ENCODE data around the gene C5orf46. TPM values are rescaled to one million over a fixed set of nuclear protein-coding genes. Genes with fewer than 3 reads are reported as not detected.

C5orf46 gene
- total and polyA plus RNA-seq, 4 experiments from 2014 or later = not detected

DNA sequence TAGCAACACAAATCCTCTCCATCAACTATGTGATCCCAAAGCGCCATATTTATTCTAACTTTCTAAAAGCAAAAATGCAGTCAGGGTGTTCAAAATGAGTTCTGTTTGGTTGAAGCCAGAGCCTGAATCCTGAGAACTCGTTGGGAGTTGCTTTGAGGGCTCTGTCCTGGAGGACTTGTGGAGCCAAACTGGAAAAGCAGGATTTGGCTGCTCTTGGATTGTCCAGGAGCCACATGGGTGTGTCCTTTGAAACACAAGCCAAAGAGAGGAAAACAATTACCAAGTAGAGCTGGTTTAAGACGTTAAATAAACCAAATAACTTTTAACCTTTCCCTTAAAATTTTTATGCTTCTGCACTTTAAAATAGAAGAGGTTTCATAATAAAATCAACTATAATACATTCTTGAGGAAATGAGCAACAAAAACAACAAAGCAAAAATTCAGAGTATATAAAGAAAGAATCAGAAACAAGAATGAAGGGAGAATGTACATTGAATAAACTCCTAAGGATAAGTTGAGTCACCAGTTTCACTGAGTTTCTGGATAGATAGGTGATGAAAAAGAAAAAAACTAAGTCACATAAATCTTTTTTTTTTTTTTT, 13.5 kb downstream of the C5orf46 start:
- ChIA-PET CTCF (ENCODE audit: partially characterized antibody) (no interaction called here), POLR2A (ENCODE audit: partially characterized antibody) (no interaction called here)
- H3K4me3 Mint-ChIP-seq = no peak overlapping the region
- H3K4me1 ChIP-seq (ENCODE audit: insufficient read depth, low read length) = no peaks in the 10 kb centered on the region
- no peak overlapping the region for H3K4me3 ChIP-seq (ENCODE audit: low read length in 2 of 2)
- intact Hi-C loops (cut with micrococcal nuclease) = no loop called here
- no peaks in the 10 kb centered on the region for H3K4me1 Mint-ChIP-seq
- H3K27ac ChIP-seq (ENCODE audit: low read depth, low read length) = no peak overlapping the region
- no peaks in the 10 kb centered on the region for H3K36me3 ChIP-seq (ENCODE audit: insufficient read depth, low read length)
- H3K27me3 Mint-ChIP-seq = peaks cover 0 to 4% of the 10 kb centered on the region in 2 donors
- DNase-seq = no peak
- no peak overlapping the region for H3K27ac Mint-ChIP-seq
- H3K36me3 Mint-ChIP-seq = no peaks in the 10 kb centered on the region
- H3K9me3 Mint-ChIP-seq = peaks cover 0 to 2% (median 0%) of the 10 kb centered on the region in 8 donors
- no peaks in the 10 kb centered on the region for H3K27me3 ChIP-seq (ENCODE audit: insufficient read depth, low read length)
- H3K9me3 ChIP-seq (ENCODE audit: control insufficient read depth in 1 of 2, low read length in 2 of 2) = no peaks in the 10 kb centered on the region

DNA sequence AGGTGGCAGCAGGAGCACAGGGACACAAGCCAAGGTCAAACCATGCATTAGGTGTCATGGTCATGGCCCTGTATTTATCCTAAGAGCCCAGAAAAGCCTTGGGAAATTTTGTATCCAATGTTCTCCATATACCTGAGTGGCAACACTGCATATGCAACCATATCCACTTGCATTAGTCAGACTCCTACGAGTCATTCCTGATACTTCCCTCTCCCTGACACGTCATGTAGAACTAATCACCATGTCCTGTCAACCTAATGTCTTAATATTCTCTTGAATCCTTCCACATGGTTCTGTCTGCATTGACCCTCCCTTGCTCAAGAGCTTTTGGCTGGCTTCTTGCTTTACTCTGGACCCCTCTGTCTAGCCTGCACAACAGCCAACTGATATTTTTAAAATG, 18.4 kb downstream of the C5orf46 start:
- Histone ChIP-seq H3K27ac (ENCODE audit: low read depth, low read length) (no peak overlapping the region), H3K36me3 (ENCODE audit: insufficient read depth, low read length) (no peaks in the 10 kb centered on the region), H3K9me3 (ENCODE audit: control insufficient read depth in 1 of 2, low read length in 2 of 2) (no peaks in the 10 kb centered on the region), H3K4me1 (ENCODE audit: insufficient read depth, low read length) (no peaks in the 10 kb centered on the region), H3K27me3 (ENCODE audit: insufficient read depth, low read length) (no peaks in the 10 kb centered on the region), H3K4me3 (ENCODE audit: low read length in 2 of 2) (no peak overlapping the region)
- peaks cover 0 to 8% of the 10 kb centered on the region in 2 donors for H3K27me3 Mint-ChIP-seq
- CTCF ChIA-PET (ENCODE audit: partially characterized antibody) = no interaction called here
- intact Hi-C loops (cut with micrococcal nuclease) = no loop called here
- POLR2A ChIA-PET (ENCODE audit: partially characterized antibody) = no interaction called here
- no peaks in the 10 kb centered on the region for H3K36me3 Mint-ChIP-seq
- no peaks in the 10 kb centered on the region for H3K4me1 Mint-ChIP-seq
- no peak for DNase-seq
- peaks cover 0 to 2% (median 0%) of the 10 kb centered on the region in 8 donors for H3K9me3 Mint-ChIP-seq
- no peak overlapping the region for H3K27ac Mint-ChIP-seq
- H3K4me3 Mint-ChIP-seq = no peak overlapping the region

- intact Hi-C loops (cut with micrococcal nuclease) = no loop called here
- H3K27ac Mint-ChIP-seq = no peak overlapping the region
- no peaks in the 10 kb centered on the region for H3K4me1 ChIP-seq (ENCODE audit: insufficient read depth, low read length)
- no peak for DNase-seq
- ChIA-PET CTCF (ENCODE audit: partially characterized antibody) (no interaction called here), POLR2A (ENCODE audit: partially characterized antibody) (no interaction called here)
- H3K27ac ChIP-seq (ENCODE audit: low read depth, low read length) = no peak overlapping the region
- no peaks in the 10 kb centered on the region for H3K4me1 Mint-ChIP-seq
- peaks cover 0 to 2% (median 0%) of the 10 kb centered on the region in 8 donors for H3K9me3 Mint-ChIP-seq
- no peaks in the 10 kb centered on the region for H3K9me3 ChIP-seq (ENCODE audit: control insufficient read depth in 1 of 2, low read length in 2 of 2)
- H3K4me3 ChIP-seq (ENCODE audit: low read length in 2 of 2) = no peak overlapping the region
- H3K27me3 ChIP-seq (ENCODE audit: insufficient read depth, low read length) = no peaks in the 10 kb centered on the region
- H3K36me3 ChIP-seq (ENCODE audit: insufficient read depth, low read length) = no peaks in the 10 kb centered on the region
- H3K36me3 Mint-ChIP-seq = no peaks in the 10 kb centered on the region
- H3K27me3 Mint-ChIP-seq = peaks cover 0 to 8% of the 10 kb centered on the region in 2 donors
- H3K4me3 Mint-ChIP-seq = no peak overlapping the region
Measured at GRCh38 chr5:147887026-147887627, 19.2 kb downstream of the C5orf46 start.

DNA sequence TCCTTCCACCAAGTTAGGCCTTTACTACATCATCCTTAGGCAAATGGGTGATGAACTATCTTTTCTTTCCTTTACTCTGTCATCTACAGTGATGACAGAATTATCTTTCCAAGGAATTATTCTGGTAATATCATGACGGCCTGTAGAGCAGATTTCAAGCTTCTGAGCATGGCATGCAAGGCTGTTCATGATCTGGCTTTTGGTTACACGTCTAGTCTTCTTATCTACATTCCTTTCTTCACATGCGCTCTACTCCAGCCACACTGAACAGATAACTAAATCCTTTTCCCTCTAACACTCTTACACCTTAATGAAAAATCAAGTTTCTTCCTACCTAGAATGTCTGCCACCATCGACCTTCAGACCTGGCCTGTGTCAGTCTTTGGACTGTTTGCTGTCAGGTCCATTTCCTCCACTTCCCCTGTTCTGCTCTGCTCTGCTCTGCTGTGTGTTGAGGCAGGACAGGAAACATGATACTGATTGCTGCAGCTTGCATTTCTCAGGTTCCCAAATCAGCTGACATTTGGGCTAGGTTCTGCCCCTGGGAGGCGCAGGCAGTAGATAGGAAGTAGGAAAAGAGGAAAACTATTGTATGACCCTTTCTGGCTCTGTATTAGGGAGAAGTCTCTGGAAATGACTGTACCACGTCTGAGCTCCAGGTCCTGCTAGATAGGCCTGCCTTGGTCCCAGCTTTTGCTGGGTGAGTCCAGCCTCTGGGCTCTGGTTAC, 23.6 kb downstream of the C5orf46 start:
- Mint-ChIP-seq H3K9me3 (no peaks in the 10 kb centered on the region), H3K27ac (no peak overlapping the region), H3K27me3 (peaks cover 0 to 6% of the 10 kb centered on the region in 2 donors), H3K36me3 (no peaks in the 10 kb centered on the region), H3K4me1 (no peaks in the 10 kb centered on the region), H3K4me3 (no peak overlapping the region)
- no peaks in the 10 kb centered on the region for H3K36me3 ChIP-seq (ENCODE audit: insufficient read depth, low read length)
- H3K27ac ChIP-seq (ENCODE audit: low read depth, low read length) = no peak overlapping the region
- ChIA-PET POLR2A (ENCODE audit: partially characterized antibody) (no interaction called here), CTCF (ENCODE audit: partially characterized antibody) (no interaction called here)
- DNase-seq = no peak
- intact Hi-C loops (cut with micrococcal nuclease) = no loop called here
- no peaks in the 10 kb centered on the region for H3K9me3 ChIP-seq (ENCODE audit: control insufficient read depth in 1 of 2, low read length in 2 of 2)
- H3K27me3 ChIP-seq (ENCODE audit: insufficient read depth, low read length) = no peaks in the 10 kb centered on the region
- no peak overlapping the region for H3K4me3 ChIP-seq (ENCODE audit: low read length in 2 of 2)
- H3K4me1 ChIP-seq (ENCODE audit: insufficient read depth, low read length) = no peaks in the 10 kb centered on the region

DNA sequence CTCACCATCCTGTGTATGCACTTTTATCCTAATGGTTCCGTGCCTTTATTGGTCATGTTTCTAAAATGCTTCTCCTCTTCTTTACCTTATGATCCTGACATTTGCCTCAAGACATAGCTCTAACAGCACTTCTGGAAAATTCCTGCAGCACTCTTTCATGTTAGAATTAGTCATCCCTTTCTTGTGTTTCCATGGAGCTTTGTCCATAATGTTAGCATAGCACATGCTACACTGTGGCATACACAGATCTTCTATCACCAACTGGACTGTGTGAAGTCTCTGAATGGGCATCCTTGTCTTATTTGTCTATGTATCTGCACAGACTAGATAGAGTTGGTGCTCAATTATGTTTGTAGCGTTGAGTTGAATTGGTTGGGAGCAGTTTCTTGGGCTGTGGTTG, 25.9 kb downstream of the C5orf46 start:
- Mint-ChIP-seq H3K4me1 (no peaks in the 10 kb centered on the region), H3K9me3 (no peaks in the 10 kb centered on the region), H3K36me3 (no peaks in the 10 kb centered on the region), H3K4me3 (no peak overlapping the region), H3K27me3 (peaks cover 0 to 3% of the 10 kb centered on the region in 2 donors), H3K27ac (no peak overlapping the region)
- Histone ChIP-seq H3K9me3 (ENCODE audit: control insufficient read depth in 1 of 2, low read length in 2 of 2) (no peaks in the 10 kb centered on the region), H3K4me3 (ENCODE audit: low read length in 2 of 2) (no peak overlapping the region), H3K4me1 (ENCODE audit: insufficient read depth, low read length) (no peaks in the 10 kb centered on the region), H3K27ac (ENCODE audit: low read depth, low read length) (no peak overlapping the region), H3K27me3 (ENCODE audit: insufficient read depth, low read length) (no peaks in the 10 kb centered on the region), H3K36me3 (ENCODE audit: insufficient read depth, low read length) (no peaks in the 10 kb centered on the region)
- CTCF ChIA-PET (ENCODE audit: partially characterized antibody) = interaction anchor here (1.2 kb wide), 1 partner anchor 21 kb away, joined by 3 read pairs; no protein-coding TSS in a partner anchor
- POLR2A ChIA-PET (ENCODE audit: partially characterized antibody) = no interaction called here
- intact Hi-C loops (cut with micrococcal nuclease) = no loop called here
- DNase-seq = no peak

DNA sequence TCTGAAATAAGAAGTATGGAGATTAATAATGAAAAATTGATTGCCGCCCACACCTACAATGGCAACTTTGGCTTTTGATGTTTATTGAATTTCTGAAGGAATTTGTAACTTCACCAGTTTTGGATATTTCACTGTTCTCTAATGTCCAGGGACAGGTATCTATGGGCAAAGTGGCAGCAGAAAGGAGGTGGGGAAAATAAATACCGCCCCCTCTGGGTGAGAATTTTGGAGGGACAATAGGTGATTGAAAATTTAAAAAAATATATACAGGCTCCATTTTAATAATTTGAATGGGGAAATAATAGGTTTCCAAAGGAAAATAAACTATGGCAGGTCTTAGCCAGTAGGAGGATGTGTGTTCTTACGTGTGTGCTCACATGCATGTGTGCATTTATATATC, 26.6 kb downstream of the C5orf46 start:
- Histone ChIP-seq H3K27me3 (ENCODE audit: insufficient read depth, low read length) (no peaks in the 10 kb centered on the region), H3K4me1 (ENCODE audit: insufficient read depth, low read length) (no peaks in the 10 kb centered on the region), H3K36me3 (ENCODE audit: insufficient read depth, low read length) (no peaks in the 10 kb centered on the region), H3K4me3 (ENCODE audit: low read length in 2 of 2) (no peak overlapping the region), H3K27ac (ENCODE audit: low read depth, low read length) (no peak overlapping the region), H3K9me3 (ENCODE audit: control insufficient read depth in 1 of 2, low read length in 2 of 2) (no peaks in the 10 kb centered on the region)
- POLR2A ChIA-PET (ENCODE audit: partially characterized antibody) = no interaction called here
- Mint-ChIP-seq H3K27ac (no peak overlapping the region), H3K36me3 (no peaks in the 10 kb centered on the region), H3K4me3 (no peak overlapping the region), H3K27me3 (no peaks in the 10 kb centered on the region), H3K4me1 (no peaks in the 10 kb centered on the region), H3K9me3 (peaks cover 0 to under 1% (median 0%) of the 10 kb centered on the region in 8 donors)
- CTCF ChIA-PET (ENCODE audit: partially characterized antibody) = interaction anchor here (1.0 kb wide), 1 partner anchor 24 kb away, joined by 3 read pairs; no protein-coding TSS in a partner anchor
- no peak for DNase-seq
- intact Hi-C loops (cut with micrococcal nuclease) = no loop called here

DNA sequence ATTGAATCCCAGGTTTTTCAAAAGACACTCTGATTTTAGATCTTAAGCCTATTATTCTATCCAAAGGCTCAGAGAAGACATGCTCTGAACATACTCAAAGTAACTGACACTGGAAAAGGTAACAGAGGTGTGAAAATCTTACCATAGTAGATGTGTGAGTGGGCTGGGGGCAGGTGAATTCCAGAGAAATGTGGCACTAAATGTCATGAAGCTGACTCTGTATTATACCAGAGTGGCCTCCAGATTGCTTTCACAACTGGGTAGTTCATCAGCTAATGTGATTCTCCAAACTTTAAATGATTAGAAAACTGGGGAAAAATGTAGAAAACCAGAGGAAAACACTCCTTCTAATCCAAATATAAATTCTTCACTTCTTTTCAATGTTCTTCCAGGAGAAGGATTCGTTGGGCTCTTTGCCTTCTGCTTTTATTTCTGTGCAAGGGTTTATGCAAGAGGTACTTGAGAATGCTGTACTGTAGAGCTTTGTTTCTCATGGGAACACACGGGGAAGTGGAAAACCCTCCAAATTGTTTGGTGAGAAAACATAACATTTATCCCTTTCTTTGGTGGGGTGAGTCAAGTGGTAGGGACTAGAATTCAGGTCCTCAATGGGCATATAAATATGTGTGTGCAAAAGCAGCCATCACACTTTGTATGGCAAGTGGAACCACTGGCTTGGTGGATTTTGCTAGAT, 28.1 kb downstream of the C5orf46 start, which contains the start of gene SCGB3A2:
SCGB3A2 (plus strand) TSS at position 646 of the 694 bp plus-strand sequence. CDS start 93 bp downstream, outside the sequence.
- intact Hi-C loops (cut with micrococcal nuclease) = no loop called here
- no peaks in the 10 kb centered on the region for H3K36me3 Mint-ChIP-seq
- H3K9me3 ChIP-seq (ENCODE audit: control insufficient read depth in 1 of 2, low read length in 2 of 2) = no peaks in the 10 kb centered on the region
- H3K36me3 ChIP-seq (ENCODE audit: insufficient read depth, low read length) = no peaks in the 10 kb centered on the region
- H3K9me3 Mint-ChIP-seq = peaks cover 0 to 3% (median 0%) of the 10 kb centered on the region in 8 donors
- no peak within 1 kb of the TSS for H3K4me3 ChIP-seq (ENCODE audit: low read length in 2 of 2)
- H3K27ac ChIP-seq (ENCODE audit: low read depth, low read length) = no peak within 1 kb of the TSS
- no peaks in the 10 kb centered on the region for H3K4me1 ChIP-seq (ENCODE audit: insufficient read depth, low read length)
- POLR2A ChIA-PET (ENCODE audit: partially characterized antibody) = no interaction called here
- peaks cover 0 to 1% of the 10 kb centered on the region in 2 donors for H3K27me3 Mint-ChIP-seq
- no peaks in the 10 kb centered on the region for H3K27me3 ChIP-seq (ENCODE audit: insufficient read depth, low read length)
- CTCF ChIA-PET (ENCODE audit: partially characterized antibody) = no interaction called here
- no peak for DNase-seq
- no peaks in the 10 kb centered on the region for H3K4me1 Mint-ChIP-seq
- H3K4me3 Mint-ChIP-seq = no peak within 1 kb of the TSS
- no peak within 1 kb of the TSS for H3K27ac Mint-ChIP-seq

Data from CD4-positive, alpha-beta memory T cell (primary cell).